ENCODE measurements around the gene NLK.

NLK gene

DNA sequence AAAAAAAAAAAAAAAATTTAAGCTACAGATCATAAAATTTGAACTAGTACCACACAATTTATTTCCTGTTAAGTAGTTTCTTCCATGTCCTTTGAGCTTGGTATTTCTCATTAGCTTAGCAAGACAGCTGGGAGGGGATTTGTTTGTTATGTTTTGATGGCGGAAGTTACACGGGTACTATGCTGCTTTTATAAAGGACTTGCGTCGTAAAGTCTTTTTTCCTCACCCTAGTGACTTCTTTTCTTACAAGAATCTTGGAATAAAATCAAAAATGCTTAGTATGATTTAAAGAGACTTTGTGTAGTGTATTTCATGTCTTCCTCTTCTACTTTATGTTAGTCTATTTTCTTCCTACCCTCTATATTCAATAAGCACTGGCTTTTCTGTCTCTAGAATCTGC is 89.1 kb downstream of the NLK start:
- DNase-seq (ENCODE audit: low spot score), result no peak
- Histone ChIP-seq H3K4me3 (no peak overlapping the region), H3K27ac (no peak overlapping the region)
- TF ChIP-seq, protein P1, sequence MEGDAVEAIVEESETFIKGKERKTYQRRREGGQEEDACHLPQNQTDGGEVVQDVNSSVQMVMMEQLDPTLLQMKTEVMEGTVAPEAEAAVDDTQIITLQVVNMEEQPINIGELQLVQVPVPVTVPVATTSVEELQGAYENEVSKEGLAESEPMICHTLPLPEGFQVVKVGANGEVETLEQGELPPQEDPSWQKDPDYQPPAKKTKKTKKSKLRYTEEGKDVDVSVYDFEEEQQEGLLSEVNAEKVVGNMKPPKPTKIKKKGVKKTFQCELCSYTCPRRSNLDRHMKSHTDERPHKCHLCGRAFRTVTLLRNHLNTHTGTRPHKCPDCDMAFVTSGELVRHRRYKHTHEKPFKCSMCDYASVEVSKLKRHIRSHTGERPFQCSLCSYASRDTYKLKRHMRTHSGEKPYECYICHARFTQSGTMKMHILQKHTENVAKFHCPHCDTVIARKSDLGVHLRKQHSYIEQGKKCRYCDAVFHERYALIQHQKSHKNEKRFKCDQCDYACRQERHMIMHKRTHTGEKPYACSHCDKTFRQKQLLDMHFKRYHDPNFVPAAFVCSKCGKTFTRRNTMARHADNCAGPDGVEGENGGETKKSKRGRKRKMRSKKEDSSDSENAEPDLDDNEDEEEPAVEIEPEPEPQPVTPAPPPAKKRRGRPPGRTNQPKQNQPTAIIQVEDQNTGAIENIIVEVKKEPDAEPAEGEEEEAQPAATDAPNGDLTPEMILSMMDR (IDR thresholded peaks at IDR 0.05), result no peak

DNA sequence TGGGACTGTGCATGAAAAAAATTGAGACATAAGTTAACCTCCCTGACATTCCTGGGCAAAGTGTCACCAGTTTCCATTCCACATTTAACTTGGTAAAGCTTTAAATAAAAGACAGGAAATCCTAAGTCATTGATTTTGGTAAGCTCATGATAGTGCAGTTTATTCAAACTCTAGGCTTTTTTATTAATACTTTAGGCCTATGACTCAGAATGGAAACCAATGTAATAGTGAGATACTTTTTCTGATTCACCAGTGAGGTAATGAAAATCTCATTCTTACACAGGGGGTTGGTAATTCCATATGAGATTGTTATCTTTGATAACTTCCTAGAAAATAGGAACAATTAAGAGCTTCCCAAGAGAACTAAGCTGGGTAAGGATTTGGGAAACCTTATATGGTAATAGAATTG is 91.1 kb downstream of the NLK start:
- no peak overlapping the region for H3K4me3 ChIP-seq
- no peak overlapping the region for H3K27ac ChIP-seq
- DNase-seq (ENCODE audit: low spot score), result no peak
- TF ChIP-seq, protein P1 (IDR thresholded peaks at IDR 0.05), result no peak

GRCh38 chr17:28136923-28137322 is 94.4 kb downstream of the NLK start:
- Histone ChIP-seq H3K27ac (no peak overlapping the region), H3K4me3 (no peak overlapping the region)
- DNase-seq (ENCODE audit: low spot score), result no peak
- TF ChIP-seq, protein P1 (IDR thresholded peaks at IDR 0.05), result no peak

DNA sequence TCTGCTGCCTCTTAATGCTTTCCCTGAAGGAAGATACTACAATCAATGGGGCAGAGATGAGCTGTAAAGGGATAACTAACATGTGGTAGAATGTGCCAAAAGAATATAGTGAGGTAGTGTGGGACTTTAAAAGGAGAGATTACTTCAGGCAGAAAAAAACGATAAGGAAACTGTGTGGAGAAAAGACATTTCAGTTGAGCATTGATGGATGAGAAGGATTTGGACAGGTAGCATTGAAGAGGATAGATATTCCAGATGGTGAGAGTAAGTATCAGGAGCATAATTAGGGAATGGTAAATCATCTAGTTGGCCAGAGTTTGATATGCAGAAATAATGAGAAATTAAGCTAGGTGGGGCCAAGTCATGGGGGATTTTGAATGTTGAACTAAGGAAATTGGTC is 97.3 kb downstream of the NLK start:
- DNase-seq (ENCODE audit: low spot score), result no peak
- TF ChIP-seq, protein P1 (IDR thresholded peaks at IDR 0.05), result no peak
- H3K27ac ChIP-seq, result no peak overlapping the region
- H3K4me3 ChIP-seq, result no peak overlapping the region

- Histone ChIP-seq H3K27ac (no peak overlapping the region), H3K4me3 (no peak overlapping the region)
- no peak for DNase-seq (ENCODE audit: low spot score)
- TF ChIP-seq, protein P1 (IDR thresholded peaks at IDR 0.05), result no peak
Observed at GRCh38 chr17:28141313-28141712, 98.8 kb downstream of the NLK start.

GRCh38 chr17:28141773-28142172 is 99.3 kb downstream of the NLK start:
- TF ChIP-seq, protein P1 (IDR thresholded peaks at IDR 0.05), result no peak
- Histone ChIP-seq H3K4me3 (no peak overlapping the region), H3K27ac (no peak overlapping the region)
- no peak for DNase-seq (ENCODE audit: low spot score)

GRCh38 chr17:28142305-28142704 is 99.8 kb downstream of the NLK start:
- no peak for DNase-seq (ENCODE audit: low spot score)
- H3K27ac ChIP-seq, result no peak overlapping the region
- TF ChIP-seq, protein P1 (IDR thresholded peaks at IDR 0.05), result no peak

More at GRCh38 chr17:28142305-28142704, 99.8 kb downstream of the NLK start:
- no peak overlapping the region for H3K4me3 ChIP-seq

All from coronary artery (tissue), 2 donors.